ENCODE data around the gene CHIA. TPM values are rescaled to one million over a fixed set of nuclear protein-coding genes. Genes with fewer than 3 reads are reported as not detected.

The CHIA gene
- total RNA-seq, 1 experiment from 2014 or later = not detected

GRCh38 chr1:111252786-111253185 lies 37.9 kb upstream of the CHIA start:
- no peaks in the 10 kb centered on the region for H3K27me3 ChIP-seq (ENCODE audit: insufficient read depth, low read length)
- H2BK20ac ChIP-seq (ENCODE audit: low read depth, low read length, poor library complexity, severe bottlenecking) = no peak overlapping the region
- no peak overlapping the region for H2BK5ac ChIP-seq (ENCODE audit: insufficient read length, low read length)
- no peak overlapping the region for H3K14ac ChIP-seq (ENCODE audit: insufficient read depth, low read length)
- no peak for TF ChIP-seq CTCF (conservative IDR thresholded peaks at IDR 0.05)
- no peak overlapping the region for H3K18ac ChIP-seq (ENCODE audit: insufficient read length, low read depth, low read length)
- H2BK15ac ChIP-seq (ENCODE audit: low read depth, low read length) = no peak overlapping the region
- H2AK5ac ChIP-seq (ENCODE audit: insufficient read length, low read length) = no peak overlapping the region
- no peak overlapping the region for H3K9ac ChIP-seq (ENCODE audit: extremely low read depth, insufficient read length, low read length)
- H3K27me3 Mint-ChIP-seq (ENCODE audit: low read depth) = peaks cover 10% of the 10 kb centered on the region
- H4K20me1 ChIP-seq (ENCODE audit: control insufficient read depth, insufficient read depth, insufficient read length) = no peaks in the 10 kb centered on the region
- H2BK120ac ChIP-seq (ENCODE audit: low read depth, low read length, poor library complexity, severe bottlenecking) = no peak overlapping the region
- H3K79me1 ChIP-seq (ENCODE audit: insufficient read depth, low read depth, low read length, poor library complexity, severe bottlenecking) = no peaks in the 10 kb centered on the region
- no peak overlapping the region for H2BK12ac ChIP-seq (ENCODE audit: insufficient read length, low read depth, low read length)
- no CpG with 5 or more reads among the region's 2 CpGs for WGBS (ENCODE audit: extremely low coverage, insufficient read length, low lambda C conversion rate)
- H3K79me2 ChIP-seq (ENCODE audit: insufficient read depth, low read length) = no peaks in the 10 kb centered on the region
- H3T11ph ChIP-seq (ENCODE audit: low read length) = no peak overlapping the region
- peaks cover 8 to 14% of the 10 kb centered on the region in 2 experiments for H3K4me1 Mint-ChIP-seq
- no peak overlapping the region for H4K5ac ChIP-seq (ENCODE audit: insufficient read length, low read depth, low read length)
- no peaks in the 10 kb centered on the region for H3K23me2 ChIP-seq (ENCODE audit: insufficient read length, low read depth, low read length, poor library complexity, severe bottlenecking)
- no peak overlapping the region for H3K4me3 Mint-ChIP-seq
- H3K27ac Mint-ChIP-seq = no peak overlapping the region; a peak in 1 of 7 replicates
- no peak overlapping the region for H3K23ac ChIP-seq (ENCODE audit: insufficient read length, low read depth, low read length)
- H2AFZ ChIP-seq (ENCODE audit: low read length) = no peak overlapping the region
- no peak overlapping the region for H3K56ac ChIP-seq (ENCODE audit: insufficient read length, low read depth, low read length)
- H3K9me3 Mint-ChIP-seq = no peaks in the 10 kb centered on the region; a peak in 1 of 5 replicates
- H3K9me3 ChIP-seq (ENCODE audit: control insufficient read depth, low read depth, low read length) = no peaks in the 10 kb centered on the region
- H3K4me1 ChIP-seq (ENCODE audit: insufficient read depth, low read length) = no peaks in the 10 kb centered on the region
- no peak overlapping the region for H3K4me2 ChIP-seq (ENCODE audit: insufficient read depth, insufficient read length, low read length)
- H3K27ac ChIP-seq (ENCODE audit: insufficient read length, low read depth, low read length) = no peak overlapping the region
- H3K4ac ChIP-seq (ENCODE audit: low read depth, low read length) = no peak overlapping the region
- H4K91ac ChIP-seq (ENCODE audit: insufficient read length, low read depth, low read length) = no peak overlapping the region
- no peak overlapping the region for H4K8ac ChIP-seq (replicated peaks; ENCODE audit: insufficient read length, low read depth, low read length)
- DNase-seq = no peak
- no peaks in the 10 kb centered on the region for H3K36me3 Mint-ChIP-seq (ENCODE audit: insufficient read depth in 1 of 3, low read depth in 3 of 3)

Measured in H9 (cell line).